Esophagus muscularis mucosa (tissue), 4 donors: ENCODE data around the gene KRT36. TPM values are rescaled to one million over a fixed set of nuclear protein-coding genes. Genes with fewer than 3 reads are reported as not detected.

Source experiments
- DNase-seq: peaks from one replicate; pipeline ENCODE4 v3.0.0-alpha.2; 2017; ENCODE audit errors: extremely low spot score
- H3K27ac ChIP-seq, 4 donors: fragments of 200-600 bp; sonication (generic); replicated peaks in 1 of 4; 1 replicate in 3 of 4; 2 replicates in 1 of 4; pipeline ENCODE4 v1.5.1; 2016 to 2019; ENCODE audit warnings: mild to moderate bottlenecking in 1 of 4
- H3K27me3 ChIP-seq, 4 donors: fragments of 200-600 bp; sonication (generic); one replicate each; pipeline versions ENCODE4 v1.5.1 to v1.6.0; 2016 to 2019
- H3K36me3 ChIP-seq, 4 donors: fragments of 200-600 bp; sonication (generic); one replicate each; pipeline ENCODE4 v1.5.1; 2016 to 2019
- H3K4me1 ChIP-seq, 4 donors: fragments of 200-600 bp; sonication (generic); one replicate each; pipeline ENCODE4 v1.5.1; 2016 to 2019
- H3K4me3 ChIP-seq, 4 donors: fragments of 200-600 bp; sonication (generic); 1 replicate in 2 of 4; 2 replicates in 2 of 4; pipeline ENCODE4 v1.5.1; 2016 to 2019; ENCODE audit warnings: mild to moderate bottlenecking in 4 of 4, moderate library complexity in 1 of 4
- H3K9me3 ChIP-seq, 4 donors: fragments of 200-600 bp; sonication (generic); 1 replicate in 3 of 4; 2 replicates in 1 of 4; pipeline ENCODE4 v1.5.1; 2016 to 2019
- CTCF ChIP-seq, 3 experiments: fragments of 200-600 bp in 2 of 3; fragments of 450-650 bp in 1 of 3; sonication (generic) in 2 of 3; IDR thresholded peaks; one replicate each; pipeline ENCODE4 v1.5.1; 2017 to 2019; ENCODE audit warnings: antibody characterized with exemption in 3 of 3, mild to moderate bottlenecking in 2 of 3, moderate library complexity in 1 of 3
- EP300 ChIP-seq: sonication (generic); formaldehyde crosslinking; IDR thresholded peaks from one replicate; pipeline ENCODE4 v1.6.1; 2017; ENCODE audit warnings: antibody characterized with exemption
- POLR2A ChIP-seq: fragments of 450-650 bp; IDR thresholded peaks from one replicate; pipeline ENCODE4 v1.6.1; 2017; ENCODE audit warnings: antibody characterized with exemption, moderate library complexity, mild to moderate bottlenecking, low read depth
- POLR2AphosphoS5 ChIP-seq, 2 donors: sonication (generic); formaldehyde crosslinking; IDR thresholded peaks; one replicate each; pipeline ENCODE4 v1.6.1; 2017; ENCODE audit warnings: antibody characterized with exemption in 2 of 2
- WGBS: methylation state at CpG from one replicate; pipeline ENCODE4 v1.1.5; 2018; 5-methylcytosine and 5-hydroxymethylcytosine counted together
- intact Hi-C: fragments of 100-400 bp; cut with DNase I; formaldehyde crosslinking; loops from one replicate; pipeline ENCODE4 v1.15.1; 2023
- total RNA-seq, 4 donors: library from RNA; depleted of rRNA; stranded (reverse); fragments of >200 nt; gene quantifications; one replicate each; pipeline versions ENCODE4 v1.1.0 to v1.2.1, GENCODE V29; 2016

KRT36 gene
- total RNA-seq, 4 donors from 2014 or later, result not detected

GRCh38 chr17:41480136-41480535, 9.6 kb downstream of the KRT36 start:
- H3K4me1 ChIP-seq, result no peaks in the 10 kb centered on the region
- no peak overlapping the region for H3K27ac ChIP-seq
- H3K9me3 ChIP-seq, result no peaks in the 10 kb centered on the region
- no peak overlapping the region for H3K4me3 ChIP-seq
- 58% methylated on average over 1 of the region's 2 CpGs for WGBS
- intact Hi-C loops, result no loop called here
- H3K27me3 ChIP-seq, result no peaks in the 10 kb centered on the region
- TF ChIP-seq EP300 (no peak), POLR2A (no peak), CTCF (IDR thresholded peaks at IDR 0.05) (no peak), POLR2AphosphoS5 (IDR thresholded peaks at IDR 0.05) (no peak)
- no peak for DNase-seq
- H3K36me3 ChIP-seq, result no peaks in the 10 kb centered on the region

GRCh38 chr17:41478237-41478636, 11.5 kb downstream of the KRT36 start:
- WGBS, result 87% methylated on average over 3 of the region's 8 CpGs
- DNase-seq, result no peak
- intact Hi-C loops, result no loop called here

GRCh38 chr17:41476866-41477815, 12.6 kb downstream of the KRT36 start:
- no peak overlapping the region for H3K27ac ChIP-seq
- H3K9me3 ChIP-seq, result peaks cover 0 to under 1% (median 0%) of the 10 kb centered on the region in 4 donors
- intact Hi-C loops, result no loop called here
- no peak for TF ChIP-seq POLR2A
- no peak for TF ChIP-seq CTCF (IDR thresholded peaks at IDR 0.05)
- TF ChIP-seq POLR2AphosphoS5 (IDR thresholded peaks at IDR 0.05), result no peak
- no peak for TF ChIP-seq EP300
- no peaks in the 10 kb centered on the region for H3K27me3 ChIP-seq
- no peak overlapping the region for H3K4me3 ChIP-seq
- WGBS, result 91% methylated on average over 22 of the region's 22 CpGs
- no peaks in the 10 kb centered on the region for H3K36me3 ChIP-seq
- H3K4me1 ChIP-seq, result no peaks in the 10 kb centered on the region
- no peak for DNase-seq

More at GRCh38 chr17:41478237-41478636, 11.5 kb downstream of the KRT36 start:
- no peak for TF ChIP-seq POLR2AphosphoS5 (IDR thresholded peaks at IDR 0.05)
- no peak for TF ChIP-seq POLR2A
- no peak for TF ChIP-seq EP300
- TF ChIP-seq CTCF (IDR thresholded peaks at IDR 0.05), result no peak
- no peak overlapping the region for H3K27ac ChIP-seq
- H3K9me3 ChIP-seq, result no peaks in the 10 kb centered on the region
- no peak overlapping the region for H3K4me3 ChIP-seq
- no peaks in the 10 kb centered on the region for H3K27me3 ChIP-seq
- no peaks in the 10 kb centered on the region for H3K4me1 ChIP-seq
- H3K36me3 ChIP-seq, result no peaks in the 10 kb centered on the region

- 98% methylated on average over 4 of the region's 4 CpGs for WGBS
- intact Hi-C loops, result no loop called here
- H3K36me3 ChIP-seq, result no peaks in the 10 kb centered on the region
- DNase-seq, result no peak
- no peak overlapping the region for H3K27ac ChIP-seq
- no peaks in the 10 kb centered on the region for H3K27me3 ChIP-seq
- TF ChIP-seq POLR2AphosphoS5 (IDR thresholded peaks at IDR 0.05) (no peak), CTCF (IDR thresholded peaks at IDR 0.05) (no peak), POLR2A (no peak), EP300 (no peak)
- no peaks in the 10 kb centered on the region for H3K4me1 ChIP-seq
- no peak overlapping the region for H3K4me3 ChIP-seq
- peaks cover 0 to 8% (median 7%) of the 10 kb centered on the region in 4 donors for H3K9me3 ChIP-seq
Observed at GRCh38 chr17:41475421-41475820, 14.3 kb downstream of the KRT36 start.
